Measurements from ENCODE around the gene HIF3A. TPM values are rescaled to one million over a fixed set of nuclear protein-coding genes. Genes with fewer than 3 reads are reported as not detected.
A peak's percentile ranks its signal among the peaks of the same experiment; 100 is the strongest.
"Not testable (repeated sequence)": the region's sequence is repeated elsewhere in the genome, so short reads cannot be mapped to it uniquely, and the experiment has no call there.

The HIF3A gene
- total RNA-seq, 1 donor from 2014 or later: 55.0 TPM

- DNase-seq (ENCODE audit: low spot score): no peak
- intact Hi-C loops (cut with DNase I): loop anchor here (10.0 kb wide), 1 partner anchor 56 kb away; the partner anchor contains the start of gene PPP5C
- ATAC-seq: no peak
These were observed 7.8 kb upstream of the HIF3A start for GRCh38 chr19:46288896-46289588.

- intact Hi-C loops (cut with DNase I): loop anchor here (10.0 kb wide), 1 partner anchor 55 kb away; the partner anchor contains the start of gene PPP5C
- DNase-seq (ENCODE audit: low spot score) (no peak), ATAC-seq (no peak)
These were observed 6.9 kb upstream of the HIF3A start for GRCh38 chr19:46289724-46290619.

DNA sequence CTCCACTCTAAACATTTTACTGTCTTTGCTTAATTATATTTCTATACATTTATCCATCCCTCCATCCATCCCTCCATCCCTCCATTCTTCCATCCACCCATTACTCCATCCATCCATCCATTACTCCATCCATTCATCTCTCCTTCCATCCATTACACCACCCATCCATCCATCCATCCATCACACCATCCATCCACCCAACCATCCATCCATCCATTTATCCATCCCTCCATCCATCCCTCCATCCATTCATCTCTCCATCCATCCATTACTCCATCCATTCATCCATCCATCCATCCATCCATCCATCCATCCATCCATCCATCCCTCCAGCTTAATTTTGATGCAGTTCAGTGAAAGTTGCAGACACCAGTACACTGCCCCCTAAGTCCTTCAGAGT lies 5.0 kb upstream of the HIF3A start:
- intact Hi-C loops (cut with DNase I): no loop called here
- no peak for DNase-seq (ENCODE audit: low spot score)
- ATAC-seq: no peak

- intact Hi-C loops (cut with DNase I): no loop called here
- no peak for ATAC-seq
- no peak for DNase-seq (ENCODE audit: low spot score)
These were observed 2.3 kb upstream of the HIF3A start for GRCh38 chr19:46294494-46294893.

DNA sequence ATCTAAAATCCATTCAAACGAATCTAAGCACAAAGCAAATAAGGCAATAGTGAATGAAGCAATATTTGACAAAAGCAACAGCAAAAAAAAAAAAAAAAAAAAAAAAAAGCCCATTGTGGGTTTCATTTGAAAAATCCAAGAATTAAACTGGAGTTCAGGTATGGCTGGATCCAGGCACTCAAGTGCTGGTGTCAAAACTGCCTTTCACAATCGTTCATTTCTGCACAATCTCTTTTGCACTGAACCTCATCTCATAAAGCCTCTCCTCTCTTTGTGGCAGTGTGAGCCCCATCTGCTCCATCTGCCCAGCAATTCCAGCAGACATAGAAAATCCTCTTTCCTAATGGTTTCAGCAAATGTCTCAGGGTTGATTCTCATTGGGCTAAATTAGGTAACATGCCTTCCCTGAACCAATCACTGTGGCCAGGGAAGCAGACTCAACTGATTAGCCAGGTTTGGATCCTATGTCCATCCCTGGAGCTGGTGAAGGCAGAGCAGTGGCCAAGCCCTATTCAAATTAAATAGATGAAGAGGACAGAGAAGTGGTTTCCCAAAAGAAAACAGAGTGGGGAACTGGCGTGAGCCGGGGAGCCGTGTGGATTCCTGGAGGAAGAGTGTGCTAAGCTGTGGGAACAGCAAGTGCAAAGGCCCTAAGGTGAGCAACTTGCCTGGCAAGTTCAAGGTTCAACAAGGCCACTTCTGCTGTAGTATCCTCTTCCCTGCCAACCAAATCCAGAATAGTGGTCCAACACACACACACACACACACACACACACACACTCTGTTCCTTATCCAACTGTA lies 1.2 kb upstream of the HIF3A start:
- no peak for ATAC-seq
- intact Hi-C loops (cut with DNase I): no loop called here

GRCh38 chr19:46296202-46296480 lies 701 bp upstream of the HIF3A start:
- ATAC-seq: no peak

More for the DNA sequence above, 1.2 kb upstream of the HIF3A start:
- DNase-seq (ENCODE audit: low spot score): no peak

GRCh38 chr19:46297700-46298478 lies 1.0 kb downstream of the HIF3A start:
- ATAC-seq: peak; percentile 81
- peak; percentile 75 for DNase-seq (ENCODE audit: low spot score)
- intact Hi-C loops (cut with DNase I): no loop called here

More at GRCh38 chr19:46296202-46296480, 701 bp upstream of the HIF3A start:
- intact Hi-C loops (cut with DNase I): no loop called here
- DNase-seq (ENCODE audit: low spot score): no peak

DNA sequence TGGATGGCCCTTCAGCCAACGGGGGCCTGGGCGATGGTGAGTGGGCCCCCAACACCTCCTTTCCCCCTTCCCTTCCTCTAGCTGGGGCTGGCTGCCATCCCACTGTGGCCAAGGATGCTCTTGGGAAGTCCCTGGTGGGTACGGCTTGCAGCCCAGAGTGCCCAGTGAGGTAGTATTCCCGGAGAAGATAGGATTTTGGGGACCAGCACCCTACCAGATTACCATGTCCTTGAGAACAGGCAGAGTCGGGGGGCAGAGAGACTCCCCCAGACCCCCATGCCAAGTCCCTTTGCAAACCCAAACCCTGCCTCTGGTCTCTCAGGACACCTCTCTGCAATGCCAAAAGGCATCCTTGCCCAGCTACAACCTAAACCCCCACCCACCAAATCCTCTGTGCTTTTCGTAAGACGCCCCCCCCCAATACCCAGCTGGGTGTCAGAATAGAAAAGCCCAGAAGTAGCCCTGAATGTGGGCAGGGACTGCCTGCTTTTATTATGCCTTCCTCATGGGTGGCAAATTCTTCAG lies 1.7 kb downstream of the HIF3A start:
- intact Hi-C loops (cut with DNase I): no loop called here
- ATAC-seq (no peak), DNase-seq (ENCODE audit: low spot score) (no peak)

GRCh38 chr19:46299004-46299509 lies 2.2 kb downstream of the HIF3A start:
- intact Hi-C loops (cut with DNase I): no loop called here
- ATAC-seq: peak; percentile 87

DNA sequence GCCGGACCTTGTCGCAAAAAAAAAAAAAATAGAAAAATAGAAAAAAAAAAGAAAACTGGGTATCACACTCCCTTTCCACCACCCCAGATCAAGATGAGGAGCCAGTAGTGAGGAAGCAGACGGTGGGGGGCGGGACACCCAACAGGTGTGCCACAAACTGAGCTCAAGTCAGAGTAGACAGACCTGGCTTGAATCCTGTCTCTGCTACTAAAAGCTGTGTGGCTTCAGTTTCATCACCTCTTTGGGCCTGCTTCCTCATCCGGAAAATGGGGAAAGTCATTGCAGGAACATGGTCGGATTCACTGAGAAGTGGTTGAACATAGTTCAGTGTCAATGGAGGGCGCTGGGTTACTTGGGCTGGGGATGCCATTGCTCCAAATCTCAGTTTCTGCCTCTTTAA lies 2.9 kb downstream of the HIF3A start:
- DNase-seq (ENCODE audit: low spot score) (no peak), ATAC-seq (no peak)
- intact Hi-C loops (cut with DNase I): no loop called here

More at GRCh38 chr19:46299004-46299509, 2.2 kb downstream of the HIF3A start:
- peak; percentile 98 for DNase-seq (ENCODE audit: low spot score)

DNA sequence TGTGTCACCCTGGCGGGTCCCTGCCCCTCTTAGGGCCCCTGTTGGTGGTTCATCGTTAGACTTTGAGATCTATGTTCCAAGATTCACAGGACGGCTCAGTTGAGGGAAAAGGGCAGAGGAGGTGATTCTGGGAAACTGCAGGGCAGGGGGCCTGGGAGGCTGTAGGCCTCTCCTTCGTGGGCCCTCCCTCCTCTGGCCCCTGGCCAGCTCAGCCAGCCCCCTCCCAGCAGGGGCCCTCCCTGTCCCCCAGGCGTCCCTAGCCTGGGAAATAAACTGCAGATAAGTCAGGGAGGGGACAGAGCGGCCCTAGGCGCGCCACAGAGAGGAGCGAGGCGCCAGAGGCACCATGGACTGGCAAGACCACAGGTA lies 6.5 kb downstream of the HIF3A start:
- no peak for ATAC-seq
- intact Hi-C loops (cut with DNase I): no loop called here
- no peak for DNase-seq (ENCODE audit: low spot score)

DNA sequence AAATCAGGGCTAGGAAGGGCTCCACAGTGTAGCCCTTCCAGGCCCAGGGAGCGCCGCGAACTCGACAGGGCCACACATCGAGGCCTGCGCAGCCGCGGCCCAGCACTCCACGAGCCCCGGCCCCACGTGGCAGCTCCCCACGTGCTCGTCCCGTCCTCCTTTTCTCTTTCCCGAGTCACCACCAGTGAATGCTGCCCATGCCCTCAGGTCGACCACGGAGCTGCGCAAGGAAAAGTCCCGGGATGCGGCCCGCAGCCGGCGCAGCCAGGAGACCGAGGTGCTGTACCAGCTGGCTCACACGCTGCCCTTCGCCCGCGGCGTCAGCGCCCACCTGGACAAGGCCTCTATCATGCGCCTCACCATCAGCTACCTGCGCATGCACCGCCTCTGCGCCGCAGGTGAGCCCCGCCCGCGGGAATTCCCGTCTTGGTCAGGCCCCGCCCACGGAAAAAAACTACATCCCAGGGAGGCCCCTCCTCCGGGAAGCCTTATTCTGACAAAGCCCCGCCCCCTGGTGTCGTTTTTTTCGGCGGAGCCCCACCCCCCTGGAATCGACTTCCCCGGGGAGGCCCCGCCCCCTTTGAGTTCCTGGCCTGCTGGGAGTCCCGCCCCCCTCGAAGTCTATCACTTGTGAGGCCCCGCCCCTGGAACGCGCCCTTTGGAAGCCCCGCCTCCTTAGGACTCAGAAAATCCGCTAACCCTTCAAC lies 7.0 kb downstream of the HIF3A start:
- ATAC-seq (peak; percentile 4), DNase-seq (ENCODE audit: low spot score) (peak; percentile 78)
- intact Hi-C loops (cut with DNase I): no loop called here

- intact Hi-C loops (cut with DNase I): no loop called here
These were observed 9.7 kb downstream of the HIF3A start for GRCh38 chr19:46306501-46306900.

GRCh38 chr19:46308510-46308909 lies 11.7 kb downstream of the HIF3A start:
- DNase-seq (ENCODE audit: low spot score): no peak
- no peak for ATAC-seq
- intact Hi-C loops (cut with DNase I): no loop called here

More at GRCh38 chr19:46306501-46306900, 9.7 kb downstream of the HIF3A start:
- no peak for DNase-seq (ENCODE audit: low spot score)
- ATAC-seq: no peak

- intact Hi-C loops (cut with DNase I): no loop called here
- DNase-seq (ENCODE audit: low spot score) (no peak), ATAC-seq (no peak)
These were observed 12.2 kb downstream of the HIF3A start for GRCh38 chr19:46309056-46309455.

- intact Hi-C loops (cut with DNase I): no loop called here
- ATAC-seq (no peak), DNase-seq (ENCODE audit: low spot score) (no peak)
These were observed 14.6 kb downstream of the HIF3A start for GRCh38 chr19:46311444-46311843.

- ATAC-seq: not testable (repeated sequence)
These were observed 17.0 kb downstream of the HIF3A start for GRCh38 chr19:46313540-46314469.

More at GRCh38 chr19:46313540-46314469, 17.0 kb downstream of the HIF3A start:
- intact Hi-C loops (cut with DNase I); DNase-seq (ENCODE audit: low spot score): not testable (repeated sequence)
